HG03469 (cell line): ENCODE results near the gene NKD1.

Experiments used
- ATAC-seq: cut with Tn5 transposase; IDR thresholded peaks from one replicate; pipeline ENCODE4 v1.9.1; 2021; ENCODE audit warnings: mild to moderate bottlenecking, moderate library complexity, moderate number of reproducible peaks; ENCODE audit not compliant: unreplicated experiment

NKD1 gene

GRCh38 chr16:50610331-50611262 is 62.4 kb downstream of the NKD1 start:
- no peak for ATAC-seq

GRCh38 chr16:50611332-50611934 is 63.2 kb downstream of the NKD1 start:
- no peak for ATAC-seq

- ATAC-seq, result no peak
These were observed 64.0 kb downstream of the NKD1 start for GRCh38 chr16:50611995-50612848.

DNA sequence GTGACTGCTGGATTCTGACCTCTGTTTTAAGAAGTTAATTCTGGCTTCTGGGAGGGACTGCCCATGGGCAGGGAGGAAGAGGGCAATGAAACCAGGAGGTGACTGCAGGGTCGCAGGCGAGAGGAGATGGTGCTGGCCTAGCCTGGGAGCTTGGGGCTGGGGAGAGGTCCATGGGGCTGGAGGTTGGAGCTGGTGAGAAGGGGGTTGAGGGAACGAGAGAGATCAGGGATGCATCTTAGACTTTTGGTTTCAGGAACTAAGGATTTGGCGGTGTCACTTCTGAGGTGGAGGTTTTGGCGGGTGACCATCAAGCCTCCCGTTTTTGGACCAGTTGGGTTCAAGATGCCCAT is 64.6 kb downstream of the NKD1 start:
- no peak for ATAC-seq

- no peak for ATAC-seq
These were observed 65.2 kb downstream of the NKD1 start for GRCh38 chr16:50613281-50613963.

- ATAC-seq, result no peak
These were observed 65.8 kb downstream of the NKD1 start for GRCh38 chr16:50613964-50614474.

GRCh38 chr16:50614955-50615724 is 66.9 kb downstream of the NKD1 start:
- no peak for ATAC-seq

- ATAC-seq, result no peak
These were observed 67.7 kb downstream of the NKD1 start for GRCh38 chr16:50615891-50616290.

DNA sequence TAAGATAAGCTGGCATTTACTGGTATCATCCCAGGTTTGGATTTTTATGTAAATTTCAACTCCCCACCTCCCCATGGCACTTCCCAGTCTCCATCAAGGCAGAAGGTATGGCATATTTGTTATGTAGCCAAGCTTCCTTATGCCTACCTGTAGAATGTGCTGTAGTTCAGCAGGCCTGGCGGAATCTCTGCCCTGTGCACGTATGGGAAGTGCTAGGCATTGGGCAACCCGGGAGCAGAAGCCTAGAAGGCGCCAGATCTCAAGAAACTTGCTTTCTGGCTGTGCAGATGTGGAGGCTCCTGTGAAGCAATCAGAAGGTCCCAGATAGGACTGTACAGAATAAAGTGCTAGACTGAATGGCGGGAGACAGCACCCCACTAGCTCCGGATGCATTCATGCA is 68.2 kb downstream of the NKD1 start:
- no peak for ATAC-seq

DNA sequence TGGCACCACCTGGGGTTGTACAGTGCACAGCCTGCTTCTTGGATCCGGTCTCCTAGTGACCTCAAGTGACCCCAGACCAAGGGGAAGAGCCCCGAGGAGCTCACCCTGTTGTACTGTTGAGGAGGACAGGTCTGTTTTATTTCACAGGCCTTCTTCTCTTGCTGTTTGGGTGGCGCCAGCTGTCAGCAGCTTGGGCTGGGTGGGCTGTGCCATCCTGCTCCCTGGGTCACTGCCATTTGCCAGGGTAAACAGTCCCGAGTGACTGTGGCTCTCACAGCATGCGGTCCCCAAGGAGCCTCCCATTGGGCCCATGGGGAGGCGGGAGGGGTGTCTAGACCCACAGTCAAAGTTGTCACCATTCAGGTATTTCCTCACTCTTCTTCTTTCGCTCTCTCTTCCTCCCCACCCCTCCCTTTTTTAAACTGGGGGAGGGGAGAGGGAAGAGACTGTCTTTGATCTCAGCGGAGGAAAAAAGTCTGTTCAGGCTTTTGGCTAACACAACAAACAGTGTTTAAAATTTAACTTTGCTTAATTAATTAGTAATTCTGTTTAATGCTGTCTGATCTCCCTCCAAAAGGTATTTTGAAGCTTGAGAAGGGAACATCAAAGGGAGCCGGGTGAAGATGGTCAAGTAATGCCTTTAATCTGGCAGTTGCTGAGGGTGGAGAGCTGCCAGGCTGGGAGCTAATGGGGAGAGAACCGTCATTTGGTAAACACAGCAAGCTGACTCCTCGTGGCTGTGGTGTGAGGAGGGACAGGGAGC is 68.9 kb downstream of the NKD1 start:
- ATAC-seq, result no peak

DNA sequence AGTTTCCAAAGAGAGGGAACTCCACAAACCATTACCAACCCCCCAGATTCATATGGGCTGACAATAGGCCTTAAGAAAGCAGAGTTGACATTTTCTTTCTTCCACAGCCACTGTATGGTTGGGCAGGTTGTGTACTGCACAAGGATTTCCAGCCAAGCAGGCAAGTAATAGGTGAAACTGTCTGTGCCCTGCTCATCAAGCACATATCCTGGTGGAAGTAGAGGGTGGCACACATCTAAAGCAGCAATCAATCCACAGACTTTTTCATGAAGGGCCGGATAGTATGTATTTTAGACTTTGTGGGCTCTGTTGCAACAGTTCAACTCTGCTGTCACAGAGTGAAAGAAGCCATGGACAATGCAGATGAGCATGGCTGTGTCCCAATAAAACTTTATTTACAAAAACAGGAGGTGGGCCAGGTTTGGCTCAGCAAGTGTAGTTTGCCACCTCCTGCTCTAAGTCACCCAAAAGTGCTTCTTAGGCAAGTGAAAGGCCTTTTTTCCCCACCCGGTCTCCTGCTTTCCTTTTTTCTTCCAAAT is 69.5 kb downstream of the NKD1 start:
- ATAC-seq, result no peak

DNA sequence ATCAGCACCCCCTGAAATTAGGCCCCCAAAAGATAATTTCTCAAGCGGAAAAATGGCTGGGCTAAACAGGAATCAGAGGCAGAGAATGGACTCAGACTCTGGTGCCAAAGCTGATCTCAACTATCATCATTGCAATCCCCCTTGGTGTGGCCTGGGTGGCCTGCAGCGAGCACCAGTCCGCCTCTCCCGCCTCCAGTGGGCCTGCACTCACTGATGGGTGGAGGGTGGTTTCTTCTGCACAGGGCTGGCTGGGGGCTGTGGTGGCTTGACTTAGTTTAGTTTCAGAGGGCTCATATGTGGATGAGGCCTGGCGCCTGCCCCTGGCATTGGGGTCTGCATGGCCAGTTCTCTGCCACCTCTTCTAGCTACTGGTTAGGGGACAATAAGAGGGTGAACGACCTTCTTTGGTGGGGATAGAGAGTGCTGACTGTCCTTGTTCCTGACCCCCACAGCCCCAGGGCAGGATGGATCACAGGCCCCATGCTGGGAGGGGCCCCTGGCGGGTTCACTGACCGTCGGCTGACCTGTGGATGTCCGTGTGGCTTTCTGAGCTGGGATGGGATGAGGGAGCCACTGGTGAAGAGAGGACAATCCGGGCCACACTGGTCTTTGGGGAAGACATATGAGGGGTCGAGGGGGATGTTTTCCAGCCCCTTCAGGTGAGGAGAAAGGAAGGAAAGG is 70.2 kb downstream of the NKD1 start:
- no peak for ATAC-seq

GRCh38 chr16:50619702-50620491 is 71.7 kb downstream of the NKD1 start:
- ATAC-seq, result no peak

DNA sequence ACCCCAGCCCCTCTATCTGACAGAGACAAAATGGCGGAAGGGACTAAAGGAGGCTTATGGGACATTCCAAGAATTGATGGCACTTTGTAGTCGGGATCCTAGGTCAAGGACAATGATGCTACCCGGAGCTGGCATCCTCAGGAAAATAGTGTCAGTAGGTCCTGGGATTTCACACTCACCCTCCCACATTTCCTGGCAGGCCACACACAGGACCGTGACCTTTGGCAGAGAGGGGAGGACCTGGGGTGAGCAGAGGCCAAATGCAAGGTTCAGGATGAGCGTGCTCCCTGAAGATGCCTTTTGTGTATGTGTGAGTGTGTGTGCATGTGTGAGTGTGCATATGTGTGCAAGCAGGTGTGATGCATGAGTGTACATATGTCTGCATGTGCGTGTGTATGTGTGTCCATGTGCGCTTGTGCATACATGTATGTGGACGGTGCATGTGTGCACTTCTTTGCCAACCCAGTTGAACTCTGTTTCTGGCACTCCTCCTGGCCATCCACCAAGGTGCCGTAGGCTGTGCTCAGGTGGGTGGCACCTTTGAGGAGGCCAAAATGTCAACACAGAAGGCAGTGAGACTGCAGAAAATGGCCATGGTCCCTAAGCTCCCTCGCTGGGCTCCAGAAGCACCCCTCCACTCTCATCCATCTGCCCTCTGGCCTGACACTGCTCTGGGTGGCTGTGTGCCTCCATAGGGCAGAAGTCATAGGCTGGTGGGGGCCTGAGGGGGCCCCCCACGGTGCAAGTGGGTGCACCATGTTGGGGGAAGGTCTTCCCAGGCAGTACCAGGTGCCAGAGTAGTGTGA is 72.7 kb downstream of the NKD1 start:
- ATAC-seq, result no peak

GRCh38 chr16:50621452-50621792 is 73.2 kb downstream of the NKD1 start:
- no peak for ATAC-seq

DNA sequence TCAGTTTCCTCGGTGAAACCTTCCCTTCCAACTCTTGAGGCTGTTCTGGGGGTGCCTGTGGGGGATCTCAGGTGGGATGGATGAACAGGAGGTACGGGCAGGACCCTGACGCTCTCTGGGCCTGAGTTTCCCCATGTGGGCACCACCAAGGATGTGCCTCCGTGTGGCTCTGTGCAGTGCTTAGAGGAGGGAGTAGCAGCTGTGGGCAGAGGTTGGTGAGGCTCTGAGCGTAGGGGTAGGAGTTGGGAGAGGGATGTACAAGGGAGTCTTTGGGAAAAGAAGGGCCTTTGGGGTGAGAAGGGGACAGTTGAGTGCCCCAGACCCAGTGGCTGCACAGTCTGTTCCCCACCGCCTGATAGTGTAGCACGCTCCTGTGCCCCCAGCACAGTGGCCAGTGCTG is 73.8 kb downstream of the NKD1 start:
- ATAC-seq, result no peak
